ENCODE measurements around the gene PHOX2A.

Gene PHOX2A

DNA sequence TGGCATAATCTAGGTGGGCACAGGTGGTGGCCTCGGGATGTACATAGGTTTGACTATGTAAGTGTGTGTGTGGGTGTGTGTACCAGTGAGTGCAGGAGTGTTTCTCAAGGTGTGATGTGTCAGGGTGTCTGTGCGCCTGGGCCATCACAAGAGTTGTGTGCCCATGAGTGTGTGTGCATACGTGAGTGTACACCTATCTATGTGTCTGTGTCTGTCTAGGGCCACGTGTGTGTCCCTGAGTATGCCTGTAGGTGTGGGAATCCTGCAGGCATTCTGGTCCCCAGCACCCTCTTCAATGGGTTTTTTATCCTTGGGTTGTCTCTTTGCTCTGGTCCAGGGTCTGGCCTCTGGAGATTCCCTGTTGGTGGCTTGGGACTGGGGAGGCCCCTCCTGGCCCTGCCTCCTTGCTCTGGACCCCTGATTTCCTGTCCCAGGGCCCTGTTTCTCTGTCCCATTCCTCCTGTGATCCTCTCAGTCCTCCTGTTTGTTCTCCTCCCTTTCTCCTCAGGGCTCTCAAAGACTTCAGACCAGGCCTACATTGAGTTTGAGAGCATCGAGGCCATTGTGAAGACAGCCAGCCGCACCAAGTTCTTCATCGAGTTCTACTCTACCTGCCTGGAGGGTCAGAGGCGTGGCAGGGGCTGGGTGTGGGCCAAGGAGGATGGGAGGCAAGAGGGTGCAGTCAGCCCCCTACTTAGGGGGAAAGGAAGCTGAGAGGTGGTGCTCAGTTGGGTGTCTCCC, 10.0 kb downstream of the PHOX2A start:
- no peak for DNase-seq (ENCODE audit: low read depth)

DNA sequence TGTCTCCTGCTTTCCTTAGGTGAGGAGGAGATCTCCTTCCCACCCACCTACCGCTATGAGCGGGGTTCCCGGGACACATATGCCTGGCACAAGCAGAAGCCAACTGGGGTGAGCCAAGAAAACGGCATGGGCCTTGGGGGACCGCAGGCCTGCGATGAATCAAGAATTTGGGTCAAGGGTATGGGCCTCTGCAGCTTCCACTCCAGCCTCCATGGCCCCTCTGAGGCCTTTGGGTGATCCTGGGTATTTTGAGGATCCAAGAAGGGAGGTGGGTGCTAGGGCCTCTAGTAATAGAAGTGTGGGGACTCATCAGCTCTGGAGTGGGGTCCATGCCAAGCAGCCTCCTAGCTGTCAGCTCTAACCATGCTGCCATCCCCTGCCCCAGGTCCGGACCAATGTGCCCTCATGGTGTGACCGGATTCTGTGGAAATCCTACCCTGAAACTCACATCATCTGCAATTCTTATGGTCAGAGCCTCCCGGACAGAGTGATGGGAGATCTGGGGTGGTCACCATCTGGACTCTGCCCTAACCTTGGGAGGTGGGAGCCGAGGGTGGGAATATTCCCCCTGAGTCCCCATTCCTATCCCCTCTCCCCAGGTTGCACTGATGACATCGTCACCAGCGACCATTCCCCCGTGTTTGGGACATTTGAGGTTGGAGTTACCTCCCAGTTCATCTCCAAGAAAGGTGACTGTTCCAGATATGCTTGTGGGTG, 10.8 kb downstream of the PHOX2A start:
- DNase-seq (ENCODE audit: low read depth), result no peak

DNA sequence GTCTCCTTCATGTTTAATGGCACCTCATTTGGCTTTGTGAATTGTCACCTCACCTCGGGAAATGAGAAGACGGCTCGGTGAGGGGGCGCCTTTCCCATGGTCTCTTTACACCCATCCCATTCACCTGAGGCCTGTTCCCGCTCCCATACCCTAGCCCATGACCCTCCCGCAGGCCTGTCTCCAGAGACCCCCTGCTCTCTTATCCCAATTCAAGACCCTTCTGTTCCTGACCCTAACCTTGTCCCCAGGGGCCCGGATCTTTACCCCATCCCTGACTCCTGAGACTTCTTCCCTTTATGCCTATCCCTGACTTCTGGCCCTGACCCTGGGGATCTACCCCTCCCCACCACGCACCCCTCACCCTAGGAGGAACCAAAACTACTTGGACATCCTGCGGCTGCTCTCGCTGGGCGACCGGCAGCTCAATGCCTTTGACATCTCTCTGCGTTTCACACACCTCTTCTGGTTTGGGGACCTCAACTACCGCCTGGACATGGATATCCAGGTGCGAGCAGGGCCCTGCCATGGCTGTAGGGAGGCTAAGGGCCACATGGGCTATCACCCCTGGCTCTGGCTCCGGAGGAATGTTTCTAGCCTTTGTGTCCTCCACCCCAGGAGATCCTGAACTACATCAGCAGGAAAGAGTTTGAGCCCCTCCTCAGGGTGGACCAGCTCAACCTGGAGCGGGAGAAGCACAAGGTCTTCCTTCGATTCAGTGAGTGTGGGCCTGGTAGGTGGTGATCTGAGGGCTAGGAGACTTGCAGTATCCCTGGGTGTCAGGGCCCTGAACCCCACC, 11.5 kb downstream of the PHOX2A start:
- no peak for DNase-seq (ENCODE audit: low read depth)

DNA sequence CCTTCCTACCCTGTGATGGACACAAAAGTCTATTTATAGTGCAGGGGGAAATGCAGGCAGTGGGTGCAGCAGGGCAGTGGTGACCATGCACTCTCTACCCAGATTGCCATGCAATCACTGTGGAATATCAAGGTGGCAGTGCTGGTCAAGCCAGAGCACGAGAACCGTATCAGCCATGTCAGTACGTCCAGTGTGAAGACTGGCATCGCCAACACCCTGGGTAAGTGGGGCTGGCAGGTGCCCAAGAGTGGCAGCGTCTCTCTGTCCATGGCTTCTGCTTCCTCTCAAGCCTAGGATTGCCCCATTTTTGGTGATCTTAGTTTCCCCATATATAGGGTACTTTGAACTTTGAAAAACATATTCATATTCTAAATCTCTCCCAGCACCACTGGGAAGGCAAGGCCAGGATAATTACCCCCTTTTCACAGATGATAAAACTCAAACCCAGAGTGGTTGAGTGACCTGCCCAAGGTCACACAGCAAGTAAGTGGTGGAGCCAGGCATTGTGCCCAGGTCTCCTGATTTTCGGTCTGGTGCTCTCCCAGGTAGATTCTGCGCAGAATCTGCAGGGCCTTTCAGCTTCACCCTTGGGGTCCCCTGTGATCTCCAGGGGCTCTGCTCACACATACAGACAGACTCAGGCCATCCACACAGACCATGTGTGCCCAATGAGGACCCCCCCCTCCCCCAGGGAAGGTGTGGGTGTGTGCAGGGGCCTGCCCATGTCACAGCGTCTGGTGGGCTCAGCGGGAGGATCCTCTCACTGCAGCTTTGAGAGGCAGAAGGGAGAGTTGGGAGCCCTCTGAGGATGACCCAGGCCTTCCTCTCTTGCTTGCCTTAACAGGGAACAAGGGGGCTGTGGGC, 12.3 kb downstream of the PHOX2A start:
- no peak for DNase-seq (ENCODE audit: low read depth)

DNA sequence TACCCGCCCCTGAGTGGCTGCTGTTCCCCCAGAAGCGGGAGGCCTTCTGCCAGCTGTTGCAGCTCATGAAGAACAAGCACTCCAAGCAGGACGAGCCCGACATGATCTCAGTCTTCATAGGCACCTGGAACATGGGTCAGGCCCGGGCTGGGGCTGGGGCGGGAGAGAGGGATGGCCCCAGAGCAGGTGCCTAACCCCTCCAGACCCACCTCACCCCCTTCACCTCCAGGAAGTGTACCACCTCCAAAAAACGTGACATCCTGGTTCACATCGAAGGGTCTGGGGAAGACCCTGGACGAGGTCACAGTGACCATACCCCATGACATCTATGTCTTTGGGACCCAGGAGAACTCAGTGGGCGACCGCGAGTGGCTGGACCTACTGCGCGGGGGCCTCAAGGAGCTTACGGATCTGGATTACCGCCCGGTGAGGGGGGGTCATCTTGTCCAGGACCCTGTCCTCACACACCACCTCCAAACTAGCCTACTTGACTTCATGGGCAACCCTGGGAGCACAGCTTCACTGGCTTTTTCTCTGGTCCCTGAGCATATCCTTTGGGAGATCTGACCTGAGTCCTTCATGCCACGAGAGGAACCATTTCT, 13.1 kb downstream of the PHOX2A start:
- DNase-seq (ENCODE audit: low read depth), result no peak

DNA sequence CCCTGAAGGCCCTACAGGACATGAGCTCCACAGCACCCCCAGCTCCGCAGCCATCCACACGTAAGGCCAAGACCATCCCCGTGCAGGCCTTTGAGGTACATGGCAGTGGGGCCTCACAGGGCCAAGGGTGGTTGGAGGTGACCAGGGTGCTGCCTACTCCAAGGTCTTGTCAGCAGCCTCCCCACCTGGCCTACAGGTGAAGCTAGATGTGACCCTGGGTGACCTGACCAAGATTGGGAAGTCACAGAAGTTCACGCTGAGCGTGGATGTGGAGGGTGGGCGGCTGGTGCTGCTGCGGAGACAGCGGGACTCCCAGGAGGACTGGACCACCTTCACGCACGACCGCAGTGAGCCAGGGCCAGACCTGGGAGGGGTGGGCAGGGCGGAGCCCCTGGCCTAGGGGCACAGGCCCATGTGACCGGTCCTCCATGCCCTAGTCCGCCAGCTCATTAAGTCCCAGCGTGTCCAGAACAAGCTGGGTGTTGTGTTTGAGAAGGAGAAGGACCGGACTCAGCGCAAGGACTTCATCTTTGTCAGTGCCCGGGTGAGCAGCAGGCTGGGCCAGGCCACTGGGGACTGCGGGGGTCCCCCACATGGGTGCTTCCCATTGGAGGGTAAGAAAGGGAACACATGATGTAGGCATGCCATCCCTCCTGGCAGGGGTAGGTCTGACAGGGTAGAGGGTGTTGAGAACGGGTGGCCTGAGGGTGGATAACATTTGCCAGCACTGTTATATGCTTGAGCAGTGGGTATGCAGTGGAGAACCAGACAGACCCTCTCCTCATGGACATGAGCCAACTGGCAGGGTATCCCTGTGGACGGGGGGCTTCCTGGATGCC, 13.8 kb downstream of the PHOX2A start:
- DNase-seq (ENCODE audit: low read depth), result no peak

DNA sequence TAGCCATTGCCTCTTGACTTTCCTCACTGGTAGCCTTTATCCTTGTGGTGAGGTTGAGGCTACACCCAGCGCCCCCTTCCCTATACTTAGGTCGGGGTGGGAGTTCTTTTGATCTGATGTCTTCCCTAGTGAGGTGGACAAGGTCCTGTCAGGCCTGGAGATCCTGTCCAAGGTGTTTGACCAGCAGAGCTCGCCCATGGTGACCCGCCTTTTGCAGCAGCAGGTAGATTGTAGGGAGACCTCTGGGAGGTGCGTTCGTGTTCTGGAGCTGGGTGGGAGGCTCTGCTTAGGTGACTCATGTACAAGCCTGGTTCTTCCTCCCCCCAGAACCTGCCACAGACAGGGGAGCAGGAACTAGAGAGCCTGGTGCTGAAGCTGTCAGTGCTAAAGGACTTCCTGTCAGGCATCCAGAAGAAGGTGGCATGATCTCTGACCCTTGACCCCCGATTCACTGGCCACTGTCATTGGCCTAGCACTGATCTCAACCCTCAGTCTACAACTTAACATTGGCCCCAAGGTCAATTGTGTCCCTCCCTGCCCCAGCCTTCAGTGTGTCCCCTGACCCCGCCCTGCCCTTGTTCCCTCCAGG, 14.5 kb downstream of the PHOX2A start:
- no peak for DNase-seq (ENCODE audit: low read depth)

DNA sequence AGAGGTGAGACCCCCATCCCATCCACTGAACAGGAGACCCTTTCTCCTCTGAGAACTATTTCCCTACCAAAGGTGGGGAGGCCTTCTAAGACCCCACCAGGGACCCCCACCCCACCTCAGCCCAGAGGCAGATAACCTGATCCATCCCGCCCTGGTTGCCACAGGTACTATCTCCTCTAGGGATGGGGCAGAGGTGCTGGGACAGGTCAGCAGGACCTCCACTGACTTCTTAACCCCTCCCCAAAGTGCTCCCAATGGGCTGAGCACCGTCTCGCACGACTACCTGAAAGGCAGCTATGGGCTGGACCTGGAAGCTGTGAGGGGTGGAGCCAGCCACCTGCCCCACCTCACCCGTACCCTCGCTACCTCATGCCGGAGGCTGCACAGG, 15.1 kb downstream of the PHOX2A start:
- no peak for DNase-seq (ENCODE audit: low read depth)

DNA sequence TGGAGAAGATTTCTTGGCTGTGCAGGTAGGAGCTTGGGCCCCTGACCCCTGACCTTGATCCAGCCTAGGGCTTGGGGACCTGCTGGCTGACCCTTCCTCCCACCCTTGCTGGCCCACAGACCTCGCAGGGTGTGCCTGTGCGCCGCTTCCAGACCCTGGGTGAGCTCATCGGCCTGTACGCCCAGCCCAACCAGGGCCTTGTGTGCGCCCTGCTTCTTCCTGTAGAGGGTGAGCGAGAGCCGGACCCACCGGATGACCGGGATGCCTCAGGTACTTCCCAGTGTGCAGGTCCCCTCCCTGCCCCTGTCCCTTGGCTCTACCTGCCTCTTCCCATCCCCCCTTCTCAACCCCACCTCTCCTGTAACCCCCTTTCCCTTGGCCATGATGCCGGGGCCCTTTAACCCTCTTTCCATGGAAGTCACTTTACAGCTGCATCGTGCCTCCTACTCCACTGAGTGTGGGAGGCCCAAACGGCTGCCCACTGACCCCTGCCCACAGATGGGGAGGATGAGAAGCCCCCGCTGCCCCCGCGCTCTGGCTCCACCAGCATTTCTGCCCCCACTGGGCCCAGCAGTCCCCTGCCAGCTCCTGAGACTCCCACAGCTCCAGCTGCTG, 15.6 kb downstream of the PHOX2A start:
- DNase-seq (ENCODE audit: low read depth), result no peak

DNA sequence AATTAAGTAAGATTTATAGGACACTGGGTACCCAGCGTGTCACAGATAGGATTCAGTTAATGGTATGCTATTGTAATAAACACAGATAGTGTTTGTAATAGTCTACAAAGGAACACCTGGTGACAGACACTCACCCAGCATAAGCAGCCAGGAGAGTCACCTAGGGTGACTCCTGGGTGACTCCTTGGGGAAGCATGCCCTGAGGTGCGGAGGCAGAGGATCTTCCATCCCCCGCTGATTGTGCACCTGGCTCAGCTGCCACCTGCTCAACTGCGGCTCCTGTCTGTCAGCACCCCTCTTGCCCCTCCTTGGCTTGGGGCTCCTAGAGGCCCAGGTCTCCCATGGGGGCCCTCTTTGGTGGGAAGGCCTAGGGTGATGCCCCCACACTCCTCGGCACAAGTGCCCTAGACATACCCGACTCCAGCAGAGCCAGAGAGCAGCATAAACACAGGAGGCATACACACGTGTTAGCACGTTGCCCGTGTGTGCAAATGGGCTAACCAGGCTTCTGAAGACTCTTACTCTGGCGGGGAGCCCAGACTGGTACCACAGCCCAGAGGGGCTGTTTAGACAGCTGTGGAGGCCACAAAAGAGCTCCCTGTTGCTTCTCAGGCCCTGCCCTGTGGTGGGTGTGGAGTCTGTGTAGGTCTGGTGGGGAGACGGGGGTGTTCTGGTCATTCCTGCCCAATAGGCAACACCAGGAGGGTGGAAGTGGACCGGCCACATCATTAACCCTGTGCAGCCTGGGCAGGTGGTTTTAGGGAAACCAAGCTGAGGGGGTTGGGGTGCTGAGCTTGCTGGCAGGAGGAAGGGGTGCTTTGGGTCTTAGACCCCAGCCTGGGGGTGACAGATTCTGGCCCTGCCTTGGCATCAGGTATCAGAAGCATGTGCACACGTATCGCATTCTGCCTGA, 16.4 kb downstream of the PHOX2A start:
- no peak for DNase-seq (ENCODE audit: low read depth)

DNA sequence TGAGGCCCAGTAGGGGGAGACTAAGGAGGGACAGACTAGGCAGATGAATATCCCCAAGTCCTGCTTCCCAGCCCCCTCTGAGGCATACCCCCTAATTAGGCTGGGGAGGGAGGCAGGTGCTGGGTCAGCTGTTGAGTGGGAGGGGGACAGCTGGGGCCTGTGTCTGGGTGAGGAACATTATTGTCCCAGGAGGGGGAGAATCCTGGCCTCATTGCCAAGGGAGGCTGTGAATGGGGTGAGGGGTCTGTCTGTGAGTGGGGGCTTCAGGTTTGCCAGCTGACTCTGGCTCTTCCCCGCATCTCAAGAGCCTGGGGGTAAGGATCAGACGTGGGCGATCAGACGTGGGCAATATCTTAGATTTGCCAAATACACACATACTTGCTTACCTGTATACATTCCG, 17.3 kb downstream of the PHOX2A start:
- no peak for DNase-seq (ENCODE audit: low read depth)

DNA sequence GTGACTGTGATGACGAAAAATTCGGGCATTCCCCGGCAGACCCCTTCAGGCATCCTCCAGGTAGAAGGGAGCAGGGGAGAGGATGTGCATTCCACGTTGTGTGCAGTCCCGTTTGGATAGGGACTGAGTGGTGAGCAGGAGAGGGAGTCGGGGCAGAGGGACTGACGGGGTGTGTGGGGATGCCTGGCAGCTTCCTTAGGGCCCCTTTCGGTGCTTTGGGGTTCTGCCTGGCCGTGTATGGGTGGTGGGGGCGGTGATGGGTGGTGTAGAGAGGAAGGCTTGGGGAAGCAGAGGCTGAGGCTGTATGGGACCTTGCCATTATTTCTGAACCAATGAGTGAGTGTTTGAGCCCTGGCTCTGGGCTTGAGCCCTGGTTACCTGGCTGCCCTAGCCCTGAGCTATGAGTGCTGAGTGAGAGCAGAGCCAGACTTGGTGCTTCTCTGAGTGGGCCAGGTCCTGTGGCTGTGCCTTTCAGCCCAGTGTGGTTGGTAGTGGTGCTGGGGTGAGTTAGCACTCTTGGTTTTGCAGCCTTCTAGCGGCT, 18.5 kb downstream of the PHOX2A start:
- no peak for DNase-seq (ENCODE audit: low read depth)

DNA sequence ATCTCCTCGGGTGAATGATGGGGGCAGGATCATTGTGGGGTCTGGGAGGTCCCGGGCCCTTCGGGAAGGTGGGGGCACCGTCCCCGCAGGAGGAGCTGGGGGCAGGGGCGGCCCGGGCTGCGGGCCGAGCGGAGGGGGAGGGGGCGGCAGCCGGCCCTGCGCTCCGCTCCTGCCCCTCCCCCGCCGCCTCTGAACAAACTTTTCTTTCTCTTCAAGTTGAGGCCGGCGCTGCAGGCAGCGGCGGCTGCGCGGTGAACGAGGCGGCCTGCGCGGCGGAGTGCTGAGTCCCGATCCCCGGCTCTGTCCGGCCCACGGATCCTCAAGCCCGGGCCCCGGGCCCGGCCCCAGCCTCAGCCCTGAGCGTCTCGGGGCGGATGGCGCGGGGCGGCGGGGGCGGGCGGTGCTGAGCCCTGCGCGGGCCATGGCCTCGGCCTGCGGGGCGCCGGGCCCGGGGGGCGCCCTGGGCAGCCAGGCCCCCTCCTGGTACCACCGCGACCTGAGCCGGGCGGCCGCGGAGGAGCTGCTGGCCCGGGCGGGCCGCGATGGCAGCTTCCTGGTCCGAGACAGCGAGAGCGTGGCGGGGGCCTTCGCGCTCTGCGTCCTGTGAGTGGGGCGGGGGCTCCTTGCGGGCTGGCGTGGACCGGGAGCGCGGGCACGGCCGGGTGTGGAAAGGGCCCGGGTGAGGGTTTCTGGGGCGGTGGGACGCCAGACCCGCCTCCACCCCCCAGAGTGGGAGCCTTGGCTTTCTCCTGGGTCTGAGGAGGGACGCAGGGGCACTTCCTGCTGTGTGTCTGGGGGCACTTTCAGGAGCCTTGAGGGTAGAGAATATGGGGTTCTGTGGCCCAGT, 19.2 kb downstream of the PHOX2A start, which contains the start of gene INPPL1:
Gene INPPL1, plus strand, starts transcription at position 204 of the 847 bp plus-strand sequence. Its CDS starts 218 bp downstream, at position 422.
- DNase-seq (ENCODE audit: low read depth), result peak; percentile 9

DNA sequence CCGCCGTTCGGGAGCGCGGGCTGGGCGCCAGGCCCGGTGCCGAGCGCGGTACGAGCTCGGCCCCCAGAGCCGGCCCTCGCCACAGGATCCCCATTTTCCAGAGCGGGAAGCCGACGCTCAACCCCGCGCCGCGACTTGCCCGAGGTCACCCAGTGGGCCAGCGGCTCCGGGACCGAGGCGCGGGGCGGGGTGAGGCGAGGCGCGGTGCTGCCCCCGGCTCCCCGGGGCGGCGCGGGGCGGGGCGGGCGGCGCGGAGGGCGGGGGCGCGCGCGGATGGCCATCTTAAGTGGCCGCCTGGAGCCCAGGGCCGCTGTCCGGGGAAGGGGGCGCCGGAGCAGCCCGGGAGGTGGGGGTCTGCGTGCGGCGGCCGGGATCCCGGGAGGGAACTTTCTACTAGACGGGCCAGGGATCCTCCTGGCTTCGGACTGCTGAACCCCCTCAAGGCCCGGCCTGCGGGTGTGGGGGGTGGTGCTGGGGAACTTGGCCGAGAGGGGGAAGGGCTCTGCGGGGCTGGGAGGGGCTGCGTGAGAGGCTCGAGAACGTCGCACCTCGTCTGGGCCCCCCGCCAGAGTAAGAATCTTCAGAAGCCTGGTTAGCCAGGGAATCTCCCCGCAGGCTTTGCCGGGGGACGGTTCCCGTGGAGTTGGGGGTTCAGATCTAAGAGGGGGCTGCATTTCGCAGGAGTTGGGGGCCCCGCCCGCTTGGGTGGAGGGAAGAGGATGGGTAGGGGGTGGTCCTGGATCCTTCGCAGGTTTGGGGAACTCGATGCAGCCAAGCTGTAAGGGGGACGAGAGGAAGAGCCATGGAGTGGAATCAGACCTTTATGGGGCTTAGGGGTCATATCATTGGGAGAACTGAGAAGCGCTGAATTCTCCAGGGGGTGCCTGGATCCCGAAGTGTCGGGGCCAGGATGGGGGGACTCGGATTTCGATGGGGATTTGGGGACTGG, 20.1 kb downstream of the PHOX2A start:
- peak; percentile 28 for DNase-seq (ENCODE audit: low read depth)

DNA sequence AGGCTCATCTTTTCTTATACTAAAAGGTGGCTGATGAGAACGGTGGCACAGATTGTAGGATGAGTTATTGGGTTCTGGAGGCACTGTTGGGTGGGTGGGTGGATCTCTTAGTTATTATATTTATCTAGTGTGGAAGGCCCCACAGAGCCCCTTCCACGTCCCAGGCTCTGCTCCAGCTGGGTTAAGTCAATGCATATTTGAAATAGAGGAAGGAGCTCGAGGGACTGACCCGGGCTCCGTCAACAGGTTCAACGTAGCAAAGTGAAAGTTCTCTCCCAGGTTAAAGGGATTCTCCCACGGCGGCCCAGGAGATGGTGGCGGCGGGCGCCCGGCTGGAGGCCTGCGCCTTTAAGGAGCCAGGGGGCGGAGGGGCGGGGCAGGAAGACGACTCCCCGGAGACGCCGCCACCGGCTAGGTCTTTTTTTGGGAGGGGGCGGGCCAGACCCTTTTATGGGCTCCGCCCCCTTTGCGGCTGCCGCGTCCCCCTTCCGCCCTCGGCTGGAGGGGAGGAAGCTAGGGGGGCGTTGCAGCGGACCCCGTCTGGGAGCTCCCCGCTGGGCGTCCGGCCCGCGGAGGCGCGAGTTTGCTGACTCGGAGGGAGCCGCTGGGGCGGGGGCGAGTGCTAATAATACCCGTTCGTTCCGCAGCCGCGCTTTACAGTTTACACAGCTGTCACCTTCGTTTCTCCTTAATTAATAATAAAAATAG, 20.9 kb downstream of the PHOX2A start:
- DNase-seq (ENCODE audit: low read depth), result peak; percentile 85

Data from stimulated activated CD4-positive, alpha-beta T cell treated with anti-CD3 and anti-CD28 coated beads, Interleukin-2, amount 100 ng/mL, for 4 hours (primary cell).